K562 (cell line): Measurements from ENCODE around the gene UCHL5. TPM values are rescaled to one million over a fixed set of nuclear protein-coding genes. Genes with fewer than 3 reads are reported as not detected.

ENCODE experiments used
- ATAC-seq: fragments of 200-7000 bp; cut with Tn5 transposase; 3 replicates; pipeline ENCODE4 v1.9.1; 2020; ENCODE audit warnings: moderate library complexity
- BruUV-seq: library from RNA; stranded (reverse); fragments of 400-500 nt; replicated peaks from 2 replicates; lab custom pipeline; 2021; lab: Mats Ljungman, UMichigan
- CTCF ChIA-PET: fragments of 300-600 bp; formaldehyde crosslinking; extraction: SDS; loops from one replicate; lab custom pipeline; 2021; ENCODE audit warnings: low intra/inter-chr PET ratio; lab: Yijun Ruan, JAX
- POLR2A ChIA-PET: fragments of 300-600, 350-650 bp; sonication (Branson Sonifier 250); formaldehyde crosslinking; extraction: SDS; loops from one replicate; lab custom pipeline; 2021; ENCODE audit warnings: antibody characterized with exemption, inconsistent platforms; lab: Yijun Ruan, JAX
- DNase-seq, 4 experiments: peaks; one replicate each; pipeline versions ENCODE4 v3.0.0 to v3.0.0-alpha.2; 2011 to 2018; ENCODE audit warnings: low spot score in 3 of 4, mixed read lengths in 3 of 4; ENCODE audit errors: extremely low read depth in 1 of 4
- FAIRE-seq: peaks from 2 replicates; lab custom pipeline; 2011; peaks lifted over from hg19 to GRCh38; lab: Jason Lieb, UNC
- H2AFZ ChIP-seq: 2 replicates; pipeline ENCODE4 v1.6.0; 2011; ENCODE audit warnings: low read depth, low read length, control low read depth, inconsistent platforms
- H3K27ac ChIP-seq: fragments of 200-600 bp; 3 replicates; pipeline ENCODE4 v1.8.0; 2011; ENCODE audit warnings: low read depth, mild to moderate bottlenecking, control low read depth, inconsistent platforms, low read length, moderate library complexity, mixed read lengths; ENCODE audit errors: extremely low read depth
- H3K27me3 ChIP-seq, 2 experiments: fragments of 300-600 bp in 1 of 2; 2 replicates in 1 of 2; 3 replicates in 1 of 2; pipeline versions ENCODE4 v1.6.0 to v1.8.0; 2011; ENCODE audit warnings: inconsistent platforms in 2 of 2, low read length in 2 of 2, mild to moderate bottlenecking in 1 of 2, mixed read lengths in 1 of 2, moderate library complexity in 1 of 2; ENCODE audit not compliant: control insufficient read depth in 2 of 2, insufficient read depth in 2 of 2
- H3K36me3 ChIP-seq: fragments of 300-600 bp; 3 replicates; pipeline ENCODE4 v1.8.0; 2011; ENCODE audit warnings: mild to moderate bottlenecking, low read length, inconsistent platforms; ENCODE audit not compliant: control insufficient read depth, insufficient read depth
- H3K4me1 ChIP-seq, 2 experiments: fragments of 200-600 bp in 1 of 2; replicated peaks in 1 of 2; 2 replicates in 1 of 2; 3 replicates in 1 of 2; pipeline versions ENCODE4 v1.5.1 to v1.8.0; 2011; ENCODE audit warnings: inconsistent platforms in 2 of 2, low read length in 2 of 2, mild to moderate bottlenecking in 1 of 2, mixed read lengths in 1 of 2, moderate library complexity in 1 of 2; ENCODE audit not compliant: control insufficient read depth in 2 of 2, insufficient read depth in 2 of 2
- H3K4me2 ChIP-seq: 2 replicates; pipeline ENCODE4 v1.6.1; 2011; ENCODE audit warnings: low read length, control low read depth, inconsistent platforms, mixed read lengths; ENCODE audit not compliant: insufficient read depth
- H3K4me3 ChIP-seq: fragments of 200-600 bp; sonication (generic), shearing (Covaris generic); 2 replicates; pipeline ENCODE4 v1.5.1; 2016; ENCODE audit warnings: control low read depth, inconsistent platforms
- H3K79me2 ChIP-seq: fragments of 200-600 bp; 3 replicates; pipeline ENCODE4 v1.8.0; 2011; ENCODE audit warnings: low read length, inconsistent platforms; ENCODE audit not compliant: control insufficient read depth, insufficient read depth
- H3K9ac ChIP-seq, 2 experiments: 2 replicates each; pipeline versions ENCODE4 v1.6.0 to v1.6.1; 2011; ENCODE audit warnings: low read depth in 2 of 2, low read length in 2 of 2, control low read depth in 1 of 2, inconsistent platforms in 1 of 2, mild to moderate bottlenecking in 1 of 2, mixed read lengths in 1 of 2; ENCODE audit not compliant: insufficient read depth in 1 of 2
- H3K9me1 ChIP-seq: one replicate; pipeline ENCODE4 v1.6.0; 2011; ENCODE audit warnings: inconsistent platforms, mild to moderate bottlenecking, low read length, moderate library complexity; ENCODE audit not compliant: control insufficient read depth, insufficient read depth
- H3K9me3 ChIP-seq: replicated peaks from 2 replicates; pipeline ENCODE4 v1.5.1; 2011; ENCODE audit warnings: low read depth, low read length, inconsistent platforms; ENCODE audit not compliant: control insufficient read depth, insufficient read depth
- H4K20me1 ChIP-seq: replicated peaks from 2 replicates; pipeline ENCODE4 v1.6.1; 2011; ENCODE audit warnings: low read length, inconsistent platforms, mixed read lengths; ENCODE audit not compliant: control insufficient read depth, insufficient read depth
- BCOR ChIP-seq: fragments of 450-650 bp; IDR thresholded peaks from 2 replicates; pipeline ENCODE4 v1.6.1; 2016
- DIDO1 ChIP-seq: fragments of 450-650 bp; IDR thresholded peaks from 2 replicates; pipeline ENCODE4 v1.6.1; 2016; ENCODE audit warnings: low read depth, missing biosample characterization, missing genetic modification characterization
- NCOA1 ChIP-seq: fragments of 450-650 bp; IDR thresholded peaks from 2 replicates; pipeline ENCODE4 v1.6.1; 2016; ENCODE audit warnings: low read depth
- RAD21 ChIP-seq, 2 experiments: fragments of 250-450 bp in 1 of 2; fragments of 450-650 bp in 1 of 2; sonication (Bioruptor Pico) in 1 of 2; formaldehyde crosslinking in 1 of 2; IDR thresholded peaks in 1 of 2; conservative IDR thresholded peaks in 1 of 2; 2 replicates each; pipeline versions ENCODE4 v1.4.0 to v1.8.0; 2020 to 2022; ENCODE audit warnings: mild to moderate bottlenecking in 2 of 2, moderate library complexity in 1 of 2
- RBM25 ChIP-seq: fragments of 200-400 bp; formaldehyde crosslinking; IDR thresholded peaks from 2 replicates; pipeline ENCODE4 v1.6.1; 2018; ENCODE audit warnings: low read length, low read depth, moderate library complexity; ENCODE audit not compliant: severe bottlenecking
- SETDB1 ChIP-seq: IDR thresholded peaks from one replicate; pipeline ENCODE4 v1.6.1; 2012; ENCODE audit warnings: low read length, control low read depth, inconsistent platforms
- ZFP1 ChIP-seq: fragments of 450-650 bp; formaldehyde crosslinking; IDR thresholded peaks from 2 replicates; pipeline ENCODE4 v1.4.0; 2020; ENCODE audit warnings: mild to moderate bottlenecking, mixed read lengths
- ZNF146 ChIP-seq: IDR thresholded peaks from one replicate; pipeline ENCODE4 v1.6.1; 2018; ENCODE audit warnings: missing compliant biosample characterization; ENCODE audit not compliant: unreplicated experiment
- ZNF184 ChIP-seq: sonication (generic); formaldehyde crosslinking; IDR thresholded peaks from 2 replicates; pipeline ENCODE4 v1.5.0; 2020; ENCODE audit warnings: missing genetic modification reagents
- WGBS: fragments of 100-300 bp; shearing (Covaris generic); methylation state at CpG from one replicate; pipeline ENCODE4 v1.1.6; 2016; ENCODE audit warnings: low coverage, mixed read lengths; ENCODE audit not compliant: insufficient coverage; ENCODE audit errors: missing lambda C conversion rate; 5-methylcytosine and 5-hydroxymethylcytosine counted together
- in situ Hi-C: fragments of 300-500 bp; cut with MboI; formaldehyde crosslinking; loops from 4 replicates; pipeline ENCODE4 v1.15.0; 2018; ENCODE audit warnings: inconsistent platforms, mixed read lengths
- intact Hi-C: fragments of 100-400 bp; cut with micrococcal nuclease; formaldehyde crosslinking; loops from 2 replicates; pipeline ENCODE4 v1.14.2; 2022
- polyA plus RNA-seq, 8 experiments: library from polyadenylated mRNA; depleted of rRNA in 4 of 8; stranded (reverse) in 5 of 8; unstranded in 3 of 8; fragments of >200 nt; fragmentation: Nextera tagmentation in 2 of 8; fragmentation: Illumina TruSeq in 1 of 8; extraction: Ambion mirVana in 2 of 8; extraction: Trizol in 1 of 8; gene quantifications; 2 replicates each; pipeline versions ENCODE4 v1.2.1 to v1.2.3, GENCODE V29; 2011 to 2014; ENCODE audit warnings: inconsistent platforms in 1 of 8, missing spikeins in 1 of 8
- total RNA-seq, 7 experiments: library from RNA; depleted of rRNA in 6 of 7; stranded (reverse); fragments of >200 nt in 6 of 7; fragmentation: Illumina TruSeq in 2 of 7; extraction: Trizol in 2 of 7; gene quantifications; 2 replicates each; pipeline versions ENCODE4 v1.2.1 to v1.2.3, GENCODE V29; 2011 to 2021; ENCODE audit warnings: low replicate concordance in 1 of 7
- TF ChIP-seq, protein P1 (sequence below): fragments of 450-650 bp; IDR thresholded peaks from 2 replicates; pipeline ENCODE4 v1.6.1; 2016
- TF ChIP-seq, protein P2 (sequence below), 3 experiments: IDR thresholded peaks in 2 of 3; conservative IDR thresholded peaks in 1 of 3; 2 replicates each; pipeline ENCODE4 v1.5.1; 2011 to 2012; ENCODE audit warnings: low read length in 3 of 3, mild to moderate bottlenecking in 3 of 3, control low read depth in 2 of 3, improper control_type of control experiment in 1 of 3, inconsistent platforms in 1 of 3, low read depth in 1 of 3, mixed read lengths in 1 of 3, moderate library complexity in 1 of 3; ENCODE audit not compliant: insufficient read depth in 2 of 3

UCHL5 gene
- total and polyA plus RNA-seq, 9 of the 15 experiments (the other 6 are each of a cell fraction or from before 2014, with no cell fraction given) = 61.0 to 206 (median 122) TPM

DNA sequence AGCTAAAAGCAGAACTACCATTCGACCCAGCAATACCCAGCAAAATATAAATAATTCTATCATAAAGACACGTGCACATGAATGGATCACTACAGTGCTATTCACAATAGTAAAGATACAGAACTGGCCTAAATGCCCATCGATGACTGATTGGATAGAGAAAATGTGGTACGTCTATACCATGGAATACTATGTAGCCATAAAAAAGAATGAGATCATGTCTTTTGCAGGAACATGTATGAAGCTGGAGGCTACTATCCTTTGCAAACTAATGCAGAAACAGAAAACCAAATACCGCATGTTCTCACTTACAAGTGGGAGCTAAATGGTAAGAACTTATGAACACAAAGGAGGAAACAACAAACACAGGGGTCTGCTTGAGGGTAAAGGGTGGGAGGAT is 53.4 kb downstream of the UCHL5 start:
- H3K4me1 ChIP-seq = no peaks in the 10 kb centered on the region
- 95% methylated on average over 5 of the region's 5 CpGs for WGBS
- in situ Hi-C loops = no loop called here
- no peaks in the 10 kb centered on the region for H3K79me2 ChIP-seq
- POLR2A ChIA-PET = interaction anchor here (1.4 kb wide), 2 partner anchors 9 to 33 kb away, joined by 4 to 5 read pairs; no protein-coding TSS in a partner anchor
- H3K9me3 ChIP-seq = no peaks in the 10 kb centered on the region
- 0 out of 2 replicates have a peak, but pooled peaks have one; percentile 31 for TF ChIP-seq BCOR
- TF ChIP-seq ZNF146 (CRISPR knock-in tag) = peak; percentile 83
- peak; percentile 27 for TF ChIP-seq RBM25
- no peak for TF ChIP-seq NCOA1
- no peak for TF ChIP-seq SETDB1
- no peak overlapping the region for H2AFZ ChIP-seq
- H3K27me3 ChIP-seq = no peaks in the 10 kb centered on the region
- H3K9me1 ChIP-seq = no peaks in the 10 kb centered on the region
- intact Hi-C loops = no loop called here
- DNase-seq = no peak
- no peak overlapping the region for H3K9ac ChIP-seq
- FAIRE-seq = no peak
- no peak overlapping the region for H3K4me2 ChIP-seq
- H3K27ac ChIP-seq = no peak overlapping the region
- H3K36me3 ChIP-seq = peaks cover 35% of the 10 kb centered on the region
- no peak for ATAC-seq
- CTCF ChIA-PET = no interaction called here
- H3K4me3 ChIP-seq = no peak overlapping the region
- no peaks in the 10 kb centered on the region for H4K20me1 ChIP-seq
- no TSS peak for BruUV-seq

DNA sequence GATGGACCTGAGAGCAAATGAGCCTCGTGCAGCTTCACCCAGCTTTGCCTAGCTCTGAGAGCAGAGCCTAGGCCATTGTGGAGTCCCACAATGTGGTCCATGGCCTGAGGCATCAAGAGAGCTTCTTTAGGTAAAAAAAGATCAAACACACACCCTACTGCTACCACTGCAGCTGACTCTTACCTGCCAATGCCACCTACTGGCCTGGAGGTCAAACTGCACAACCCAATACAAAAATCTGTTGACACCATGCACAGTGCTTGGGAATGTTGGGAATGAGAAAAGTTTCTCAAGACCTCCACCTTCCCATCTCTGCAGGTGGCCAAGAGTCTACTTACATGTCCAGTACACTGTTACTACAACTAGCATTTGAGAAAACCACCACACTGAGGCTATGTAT is 60.6 kb downstream of the UCHL5 start:
- no peak overlapping the region for H3K9ac ChIP-seq
- DNase-seq = peak in 2 of 4 experiments; percentile 23 to 24
- no TSS peak for BruUV-seq
- in situ Hi-C loops = no loop called here
- H3K27me3 ChIP-seq = no peaks in the 10 kb centered on the region
- H4K20me1 ChIP-seq = no peaks in the 10 kb centered on the region
- peak; percentile 82 for ATAC-seq
- H3K4me3 ChIP-seq = no peak overlapping the region
- no peak overlapping the region for H3K4me2 ChIP-seq
- WGBS = 92% methylated on average over 1 of the region's 1 CpG
- H3K9me3 ChIP-seq = 0 out of 2 replicates have a peak, but pooled peaks cover 5% of the 10 kb centered on the region
- peaks cover 4% of the 10 kb centered on the region; the same call in 2 of the 3 replicates for H3K79me2 ChIP-seq
- H2AFZ ChIP-seq = no peak overlapping the region
- FAIRE-seq = peak; percentile 54
- no peaks in the 10 kb centered on the region for H3K4me1 ChIP-seq
- intact Hi-C loops = no loop called here
- ChIA-PET CTCF (no interaction called here), POLR2A (interaction anchor here (0.8 to 1.4 kb wide), 2 partner anchors 9 to 16 kb away, joined by 3 to 4 read pairs; no protein-coding TSS in a partner anchor)
- H3K36me3 ChIP-seq = peaks cover 75% of the 10 kb centered on the region
- H3K27ac ChIP-seq = no peak overlapping the region
- no peaks in the 10 kb centered on the region for H3K9me1 ChIP-seq
- TF ChIP-seq DIDO1 (tag) (no peak), ZNF184 (CRISPR knock-in tag) (no peak), ZFP1 (no peak), RAD21 (CRISPR knock-in tag; conservative IDR thresholded peaks at IDR 0.05 in 1 of 2, IDR thresholded peaks at IDR 0.05 in 1 of 2) (peak in 1 of 2 experiments; percentile 35; a peak in 2 of 4 replicates)
- TF ChIP-seq, protein P1, sequence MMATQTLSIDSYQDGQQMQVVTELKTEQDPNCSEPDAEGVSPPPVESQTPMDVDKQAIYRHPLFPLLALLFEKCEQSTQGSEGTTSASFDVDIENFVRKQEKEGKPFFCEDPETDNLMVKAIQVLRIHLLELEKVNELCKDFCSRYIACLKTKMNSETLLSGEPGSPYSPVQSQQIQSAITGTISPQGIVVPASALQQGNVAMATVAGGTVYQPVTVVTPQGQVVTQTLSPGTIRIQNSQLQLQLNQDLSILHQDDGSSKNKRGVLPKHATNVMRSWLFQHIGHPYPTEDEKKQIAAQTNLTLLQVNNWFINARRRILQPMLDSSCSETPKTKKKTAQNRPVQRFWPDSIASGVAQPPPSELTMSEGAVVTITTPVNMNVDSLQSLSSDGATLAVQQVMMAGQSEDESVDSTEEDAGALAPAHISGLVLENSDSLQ = no peak
- TF ChIP-seq, protein P2, sequence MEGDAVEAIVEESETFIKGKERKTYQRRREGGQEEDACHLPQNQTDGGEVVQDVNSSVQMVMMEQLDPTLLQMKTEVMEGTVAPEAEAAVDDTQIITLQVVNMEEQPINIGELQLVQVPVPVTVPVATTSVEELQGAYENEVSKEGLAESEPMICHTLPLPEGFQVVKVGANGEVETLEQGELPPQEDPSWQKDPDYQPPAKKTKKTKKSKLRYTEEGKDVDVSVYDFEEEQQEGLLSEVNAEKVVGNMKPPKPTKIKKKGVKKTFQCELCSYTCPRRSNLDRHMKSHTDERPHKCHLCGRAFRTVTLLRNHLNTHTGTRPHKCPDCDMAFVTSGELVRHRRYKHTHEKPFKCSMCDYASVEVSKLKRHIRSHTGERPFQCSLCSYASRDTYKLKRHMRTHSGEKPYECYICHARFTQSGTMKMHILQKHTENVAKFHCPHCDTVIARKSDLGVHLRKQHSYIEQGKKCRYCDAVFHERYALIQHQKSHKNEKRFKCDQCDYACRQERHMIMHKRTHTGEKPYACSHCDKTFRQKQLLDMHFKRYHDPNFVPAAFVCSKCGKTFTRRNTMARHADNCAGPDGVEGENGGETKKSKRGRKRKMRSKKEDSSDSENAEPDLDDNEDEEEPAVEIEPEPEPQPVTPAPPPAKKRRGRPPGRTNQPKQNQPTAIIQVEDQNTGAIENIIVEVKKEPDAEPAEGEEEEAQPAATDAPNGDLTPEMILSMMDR (IDR thresholded peaks at IDR 0.05 in 2 of 3, conservative IDR thresholded peaks at IDR 0.05 in 1 of 3; ENCODE audit: insufficient read depth in 2 of 3, low read depth in 1 of 3, low read length in 3 of 3) = peak; percentile 58 to 72 (median 59)
